Ascending aorta (tissue), 2 donors: ENCODE results near the gene F2. TPM values are rescaled to one million over a fixed set of nuclear protein-coding genes. Genes with fewer than 3 reads are reported as not detected.

Source experiments
- DNase-seq, 2 donors: peaks; one replicate each; pipeline ENCODE4 v3.0.0-alpha.2; 2019; ENCODE audit warnings: low spot score in 2 of 2
- H3K27ac ChIP-seq, 2 donors: fragments of 200-600 bp; sonication (generic); one replicate each; pipeline ENCODE4 v1.5.1; 2016 to 2017; ENCODE audit warnings: mild to moderate bottlenecking in 1 of 2
- H3K27me3 ChIP-seq: fragments of 200-600 bp; sonication (generic); one replicate; pipeline ENCODE4 v1.5.1; 2017
- H3K36me3 ChIP-seq, 2 donors: fragments of 200-600 bp; sonication (generic); one replicate each; pipeline ENCODE4 v1.5.1; 2016
- H3K4me1 ChIP-seq, 2 donors: fragments of 200-600 bp; sonication (generic); one replicate each; pipeline ENCODE4 v1.5.1; 2016 to 2017; ENCODE audit warnings: mild to moderate bottlenecking in 1 of 2
- H3K4me3 ChIP-seq, 2 donors: fragments of 200-600 bp; sonication (generic); one replicate each; pipeline ENCODE4 v1.5.1; 2016 to 2017; ENCODE audit warnings: mild to moderate bottlenecking in 1 of 2
- H3K9me3 ChIP-seq, 2 donors: fragments of 200-600 bp; sonication (generic); one replicate each; pipeline ENCODE4 v1.5.1; 2016
- CTCF ChIP-seq, 3 experiments: fragments of 200-600 bp in 2 of 3; fragments of 450-650 bp in 1 of 3; sonication (generic) in 2 of 3; IDR thresholded peaks; one replicate each; pipeline ENCODE4 v1.5.1; 2016 to 2019; ENCODE audit warnings: antibody characterized with exemption in 3 of 3, mild to moderate bottlenecking in 1 of 3, moderate library complexity in 1 of 3
- intact Hi-C: fragments of 100-400 bp; cut with DNase I; formaldehyde crosslinking; loops from one replicate; pipeline ENCODE4 v1.15.1; 2023
- total RNA-seq: library from RNA; depleted of rRNA; stranded (reverse); fragments of >200 nt; gene quantifications from one replicate; pipeline ENCODE4 v1.1.0, GENCODE V29; 2016

Gene F2
- total RNA-seq, 1 donor from 2014 or later, result 2.6 TPM

GRCh38 chr11:46690702-46691101, 28.3 kb upstream of the F2 start:
- Histone ChIP-seq H3K36me3 (peaks cover 62 to 97% of the 10 kb centered on the region in 2 donors), H3K9me3 (no peaks in the 10 kb centered on the region)
- TF ChIP-seq CTCF (IDR thresholded peaks at IDR 0.05), result no peak

GRCh38 chr11:46692450-46692849, 26.6 kb upstream of the F2 start:
- no peak for TF ChIP-seq CTCF (IDR thresholded peaks at IDR 0.05)
- intact Hi-C loops, result no loop called here
- Histone ChIP-seq H3K27ac (peak overlapping the region in 1 of 2 donors; percentile 2), H3K4me1 (peaks cover 14 to 40% of the 10 kb centered on the region in 2 donors), H3K36me3 (peaks cover 54 to 88% of the 10 kb centered on the region in 2 donors), H3K9me3 (no peaks in the 10 kb centered on the region), H3K27me3 (no peaks in the 10 kb centered on the region), H3K4me3 (no peak overlapping the region)
- DNase-seq, result no peak

More at GRCh38 chr11:46690702-46691101, 28.3 kb upstream of the F2 start:
- Histone ChIP-seq H3K4me3 (no peak overlapping the region), H3K27me3 (no peaks in the 10 kb centered on the region), H3K4me1 (peaks cover 4 to 22% of the 10 kb centered on the region in 2 donors), H3K27ac (no peak overlapping the region)
- DNase-seq, result no peak
- intact Hi-C loops, result no loop called here

GRCh38 chr11:46693597-46694012, 25.4 kb upstream of the F2 start:
- peaks cover 18 to 51% of the 10 kb centered on the region in 2 donors for H3K4me1 ChIP-seq
- no peak overlapping the region for H3K4me3 ChIP-seq
- intact Hi-C loops, result no loop called here
- peak overlapping the region; percentile 75 to 85 for H3K27ac ChIP-seq
- no peaks in the 10 kb centered on the region for H3K9me3 ChIP-seq
- no peak for TF ChIP-seq CTCF (IDR thresholded peaks at IDR 0.05)
- no peak for DNase-seq
- H3K36me3 ChIP-seq, result peaks cover 42 to 77% of the 10 kb centered on the region in 2 donors
- H3K27me3 ChIP-seq, result no peaks in the 10 kb centered on the region

GRCh38 chr11:46694072-46694471, 24.9 kb upstream of the F2 start:
- Histone ChIP-seq H3K4me3 (no peak overlapping the region), H3K9me3 (no peaks in the 10 kb centered on the region), H3K36me3 (peaks cover 41 to 72% of the 10 kb centered on the region in 2 donors), H3K27ac (peak overlapping the region; percentile 75 to 85), H3K27me3 (no peaks in the 10 kb centered on the region), H3K4me1 (peaks cover 18 to 56% of the 10 kb centered on the region in 2 donors)
- intact Hi-C loops, result no loop called here
- no peak for TF ChIP-seq CTCF (IDR thresholded peaks at IDR 0.05)
- DNase-seq, result no peak

- intact Hi-C loops, result loop anchor here (5.0 kb wide), 1 partner anchor 47 kb away; no protein-coding TSS in a partner anchor
- H3K27me3 ChIP-seq, result no peaks in the 10 kb centered on the region
- H3K9me3 ChIP-seq, result no peaks in the 10 kb centered on the region
- peaks cover 23 to 61% of the 10 kb centered on the region in 2 donors for H3K4me1 ChIP-seq
- H3K27ac ChIP-seq, result peak overlapping the region; percentile 75 to 85
- no peak for TF ChIP-seq CTCF (IDR thresholded peaks at IDR 0.05)
- no peak for DNase-seq
- H3K36me3 ChIP-seq, result peaks cover 41 to 68% of the 10 kb centered on the region in 2 donors
- no peak overlapping the region for H3K4me3 ChIP-seq
Observed at GRCh38 chr11:46694607-46695006, 24.4 kb upstream of the F2 start.
